Suppressor macrophage treated with lipopolysaccharide for 4 hours (primary cell): ENCODE measurements around the gene GPR107.
A peak's percentile ranks its signal among the peaks of the same experiment; 100 is the strongest.

ENCODE experiments used
- DNase-seq: peaks from one replicate; pipeline ENCODE4 v3.0.0-alpha.2; 2020

Gene GPR107

GRCh38 chr9:130112538-130113151, 58.9 kb downstream of the GPR107 start:
- no peak for DNase-seq

- no peak for DNase-seq
Observed at GRCh38 chr9:130114741-130115140, 61.0 kb downstream of the GPR107 start.

GRCh38 chr9:130116346-130116745, 62.6 kb downstream of the GPR107 start:
- no peak for DNase-seq

GRCh38 chr9:130117376-130117775, 63.7 kb downstream of the GPR107 start:
- no peak for DNase-seq

- DNase-seq, result peak; percentile 76
Observed at GRCh38 chr9:130117816-130118632, 64.3 kb downstream of the GPR107 start.

- no peak for DNase-seq
Observed at GRCh38 chr9:130118841-130119518, 65.3 kb downstream of the GPR107 start.

GRCh38 chr9:130119519-130120298, 66.0 kb downstream of the GPR107 start:
- no peak for DNase-seq

GRCh38 chr9:130120299-130120587, 66.5 kb downstream of the GPR107 start:
- no peak for DNase-seq

- no peak for DNase-seq
Observed at GRCh38 chr9:130120832-130121231, 67.1 kb downstream of the GPR107 start.

- DNase-seq, result no peak
Observed at GRCh38 chr9:130122456-130122855, 68.8 kb downstream of the GPR107 start.

GRCh38 chr9:130124085-130124860, 70.6 kb downstream of the GPR107 start:
- DNase-seq, result no peak

- no peak for DNase-seq
Observed at GRCh38 chr9:130126721-130127433, 73.2 kb downstream of the GPR107 start.

GRCh38 chr9:130128251-130128650, 74.5 kb downstream of the GPR107 start:
- peak; percentile 71 for DNase-seq

GRCh38 chr9:130128733-130129431, 75.2 kb downstream of the GPR107 start:
- peak; percentile 90 for DNase-seq

- no peak for DNase-seq
Observed at GRCh38 chr9:130129432-130130061, 75.8 kb downstream of the GPR107 start.

- DNase-seq, result peak; percentile 44
Observed at GRCh38 chr9:130132746-130133145, 79.0 kb downstream of the GPR107 start.

GRCh38 chr9:130137081-130137640, 83.5 kb downstream of the GPR107 start:
- DNase-seq, result no peak

GRCh38 chr9:130137641-130138081, 84.0 kb downstream of the GPR107 start:
- peak; percentile 33 for DNase-seq

GRCh38 chr9:130138171-130138653, 84.5 kb downstream of the GPR107 start:
- peak; percentile 87 for DNase-seq

- no peak for DNase-seq
Observed at GRCh38 chr9:130138791-130139190, 85.1 kb downstream of the GPR107 start.
